WERI-Rb-1 (cell line): ENCODE measurements around the gene LRRC3.
A peak's percentile ranks its signal among the peaks of the same experiment; 100 is the strongest.

ENCODE experiments used
- DNase-seq: peaks from one replicate; pipeline ENCODE4 v3.0.0-alpha.2; 2020
- H3K27ac ChIP-seq: fragments of 250-450 bp; sonication (Bioruptor Pico); 2 replicates; pipeline ENCODE4 v1.5.1; 2020; ENCODE audit warnings: mild to moderate bottlenecking, moderate library complexity
- H3K27me3 ChIP-seq: fragments of 250-450 bp; sonication (Bioruptor Pico); 2 replicates; pipeline ENCODE4 v1.5.1; 2021; ENCODE audit warnings: mild to moderate bottlenecking, low read depth, moderate library complexity; ENCODE audit not compliant: insufficient read depth, severe bottlenecking
- H3K36me3 ChIP-seq: fragments of 250-450 bp; sonication (Bioruptor Pico); 2 replicates; pipeline ENCODE4 v1.5.1; 2020; ENCODE audit warnings: mild to moderate bottlenecking, moderate library complexity
- H3K4me3 ChIP-seq: 2 replicates; pipeline ENCODE4 v1.5.1; 2011; ENCODE audit warnings: low read depth, mild to moderate bottlenecking, control low read depth, low read length
- H3K9me3 ChIP-seq: fragments of 250-450 bp; sonication (Bioruptor Pico); 2 replicates; pipeline ENCODE4 v1.5.1; 2021; ENCODE audit warnings: mild to moderate bottlenecking, moderate library complexity; ENCODE audit not compliant: severe bottlenecking
- TF ChIP-seq, protein P1 (sequence below): IDR thresholded peaks from 2 replicates; pipeline ENCODE4 v1.5.1; 2011; ENCODE audit warnings: low read depth, mild to moderate bottlenecking, control low read depth, inconsistent platforms, low read length

LRRC3 gene

DNA sequence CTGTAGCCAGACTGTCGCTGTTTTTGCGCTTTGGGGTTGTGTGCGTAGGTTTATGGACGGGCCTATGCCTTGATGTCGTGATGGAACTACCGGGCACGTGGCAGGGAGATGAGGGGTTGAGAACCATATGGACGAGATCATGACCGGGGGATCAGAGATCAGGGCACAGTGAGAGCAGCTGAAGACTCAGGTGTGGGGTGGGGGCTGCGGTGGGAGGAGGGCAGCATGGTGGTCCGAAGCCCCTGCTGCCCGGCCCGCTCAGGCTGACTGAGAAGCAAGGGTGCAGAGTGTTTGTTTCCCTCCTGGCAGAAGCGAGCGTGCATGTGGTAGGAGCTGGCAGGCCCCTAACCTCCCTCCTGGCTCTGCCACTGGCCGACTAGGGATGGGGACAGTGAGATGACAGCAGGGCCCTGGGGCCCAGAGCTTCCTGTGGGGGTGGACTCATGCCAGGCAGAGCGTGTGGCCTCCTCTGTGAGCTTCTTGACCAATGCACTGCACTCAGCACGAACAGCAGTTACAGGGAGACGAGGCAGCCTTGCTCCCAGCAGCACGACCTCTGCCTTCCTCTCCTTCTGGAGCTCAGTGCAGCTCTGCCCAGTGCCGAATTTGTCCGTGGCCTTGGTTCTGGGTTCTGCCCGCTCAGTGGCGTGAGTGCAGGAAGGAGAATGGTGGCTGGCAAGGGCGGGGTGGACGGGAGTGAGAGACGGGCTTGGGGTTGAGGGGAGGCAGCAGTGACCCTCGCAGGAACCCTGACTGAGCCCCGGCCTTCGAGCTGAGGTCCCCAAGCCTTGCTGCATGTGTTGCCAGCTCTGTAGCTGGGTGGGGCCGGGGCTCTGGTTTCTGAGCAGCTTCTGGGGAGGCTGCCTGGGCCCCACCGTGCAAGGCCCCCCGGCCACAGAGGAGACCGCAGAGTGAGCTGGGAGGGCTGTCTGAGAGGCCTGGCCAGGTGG, 22.2 kb upstream of the LRRC3 start:
- no peaks in the 10 kb centered on the region for H3K36me3 ChIP-seq
- H3K9me3 ChIP-seq, result peaks cover 19% of the 10 kb centered on the region
- no peak overlapping the region for H3K27ac ChIP-seq
- no peaks in the 10 kb centered on the region for H3K27me3 ChIP-seq
- no peak for DNase-seq
- H3K4me3 ChIP-seq, result no peak overlapping the region
- TF ChIP-seq, protein P1, sequence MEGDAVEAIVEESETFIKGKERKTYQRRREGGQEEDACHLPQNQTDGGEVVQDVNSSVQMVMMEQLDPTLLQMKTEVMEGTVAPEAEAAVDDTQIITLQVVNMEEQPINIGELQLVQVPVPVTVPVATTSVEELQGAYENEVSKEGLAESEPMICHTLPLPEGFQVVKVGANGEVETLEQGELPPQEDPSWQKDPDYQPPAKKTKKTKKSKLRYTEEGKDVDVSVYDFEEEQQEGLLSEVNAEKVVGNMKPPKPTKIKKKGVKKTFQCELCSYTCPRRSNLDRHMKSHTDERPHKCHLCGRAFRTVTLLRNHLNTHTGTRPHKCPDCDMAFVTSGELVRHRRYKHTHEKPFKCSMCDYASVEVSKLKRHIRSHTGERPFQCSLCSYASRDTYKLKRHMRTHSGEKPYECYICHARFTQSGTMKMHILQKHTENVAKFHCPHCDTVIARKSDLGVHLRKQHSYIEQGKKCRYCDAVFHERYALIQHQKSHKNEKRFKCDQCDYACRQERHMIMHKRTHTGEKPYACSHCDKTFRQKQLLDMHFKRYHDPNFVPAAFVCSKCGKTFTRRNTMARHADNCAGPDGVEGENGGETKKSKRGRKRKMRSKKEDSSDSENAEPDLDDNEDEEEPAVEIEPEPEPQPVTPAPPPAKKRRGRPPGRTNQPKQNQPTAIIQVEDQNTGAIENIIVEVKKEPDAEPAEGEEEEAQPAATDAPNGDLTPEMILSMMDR, result no peak

DNA sequence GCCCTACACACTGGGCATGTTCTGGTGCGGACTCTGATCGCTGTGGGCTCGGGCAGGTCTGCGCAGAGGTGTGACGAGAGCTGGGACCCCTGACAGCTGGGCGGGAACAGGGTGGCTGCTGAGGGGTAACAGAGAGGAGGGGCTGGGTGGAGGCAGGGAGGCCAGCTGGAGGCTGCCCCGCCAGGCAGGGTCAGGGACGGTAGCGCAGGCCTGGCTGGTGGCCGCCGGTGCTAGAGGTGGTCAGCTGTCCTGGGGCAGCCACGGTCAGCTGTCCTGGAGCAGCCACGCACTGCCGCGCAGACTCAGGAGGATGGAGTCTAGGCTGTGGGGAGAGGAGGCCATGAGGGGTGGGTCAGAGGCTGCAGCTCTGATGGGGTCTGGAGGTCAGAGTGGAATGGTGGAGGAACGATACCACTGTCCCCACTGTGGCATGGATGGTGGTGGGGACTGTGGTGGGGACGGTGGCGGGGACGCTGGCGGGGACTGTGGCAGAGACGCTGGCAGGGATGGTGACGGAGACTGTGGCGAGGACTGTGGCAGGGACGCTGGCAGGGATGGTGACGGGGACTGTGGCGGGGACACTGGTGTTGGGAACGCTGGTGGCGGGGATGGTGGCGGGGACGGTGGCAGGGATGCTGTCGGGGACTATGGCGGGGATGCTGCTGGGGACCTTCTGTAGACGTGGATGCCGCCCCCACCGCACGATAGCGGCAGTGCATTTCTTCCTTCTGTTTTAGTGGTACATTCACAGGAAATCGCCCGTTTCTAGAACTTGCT, 21.3 kb upstream of the LRRC3 start:
- H3K9me3 ChIP-seq, result peaks cover 15% of the 10 kb centered on the region
- H3K27me3 ChIP-seq, result no peaks in the 10 kb centered on the region
- DNase-seq, result peak; percentile 6
- no peaks in the 10 kb centered on the region for H3K36me3 ChIP-seq
- no peak overlapping the region for H3K4me3 ChIP-seq
- H3K27ac ChIP-seq, result no peak overlapping the region
- TF ChIP-seq, protein P1, result no peak

DNA sequence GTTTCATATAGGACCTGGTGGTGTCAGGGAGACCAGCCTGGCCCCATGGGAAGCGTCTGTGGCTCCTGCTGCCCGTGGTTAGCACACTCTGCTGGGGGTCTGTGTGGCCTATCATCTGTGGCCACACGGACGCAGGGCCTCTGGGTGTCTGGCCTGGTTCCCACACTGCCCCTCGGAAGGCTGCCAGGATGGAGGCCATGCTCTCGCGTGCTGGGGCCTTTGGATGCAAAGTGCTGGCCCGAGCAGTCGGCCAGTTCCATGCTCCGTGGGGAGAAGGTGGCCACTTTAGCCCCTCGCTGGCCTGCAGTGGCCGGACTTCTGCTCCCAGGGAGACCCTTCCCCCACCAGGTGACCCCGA, 20.8 kb upstream of the LRRC3 start:
- H3K9me3 ChIP-seq, result peaks cover 12% of the 10 kb centered on the region
- H3K36me3 ChIP-seq, result no peaks in the 10 kb centered on the region

DNA sequence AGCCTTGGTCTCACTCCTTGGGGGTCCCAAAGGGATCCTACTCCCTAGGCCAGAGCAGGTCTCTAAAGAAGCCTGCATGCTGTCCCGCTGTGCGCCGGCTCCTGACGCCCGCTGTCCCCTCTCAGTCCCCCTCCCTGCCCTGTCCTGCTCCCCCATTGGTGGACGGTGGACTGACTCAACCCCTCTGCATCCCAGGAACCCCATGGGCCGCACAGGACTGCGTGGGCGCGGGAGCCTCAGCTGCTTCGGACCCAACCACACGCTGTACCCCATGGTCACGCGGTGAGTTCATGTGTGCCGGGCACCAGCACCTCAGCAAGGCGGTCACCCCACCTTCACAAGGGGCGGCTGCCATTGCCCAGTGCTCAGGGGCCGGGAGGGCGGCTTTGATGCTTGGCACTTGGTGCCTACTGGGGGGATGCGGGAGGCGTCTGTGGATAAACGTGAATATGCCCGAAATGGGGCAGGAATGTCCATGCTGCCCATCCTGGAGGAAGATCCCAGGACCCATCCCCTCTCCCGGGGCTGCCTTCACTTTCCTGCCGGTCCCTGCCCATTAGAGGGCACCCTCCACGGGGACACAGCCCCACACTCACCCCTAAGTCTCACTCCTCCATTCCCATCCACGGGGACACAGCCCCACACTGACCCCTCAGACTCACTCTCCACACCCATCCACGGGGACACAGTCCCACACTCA, 20.2 kb upstream of the LRRC3 start:
- TF ChIP-seq, protein P1, result no peak
- DNase-seq, result no peak
- Histone ChIP-seq H3K27ac (no peak overlapping the region), H3K36me3 (no peaks in the 10 kb centered on the region), H3K4me3 (no peak overlapping the region), H3K27me3 (no peaks in the 10 kb centered on the region), H3K9me3 (peaks cover 6% of the 10 kb centered on the region)

More for the DNA sequence above, 20.8 kb upstream of the LRRC3 start:
- H3K27ac ChIP-seq, result no peak overlapping the region
- H3K27me3 ChIP-seq, result no peaks in the 10 kb centered on the region
- H3K4me3 ChIP-seq, result no peak overlapping the region
- TF ChIP-seq, protein P1, result no peak
- peak; percentile 5 for DNase-seq

DNA sequence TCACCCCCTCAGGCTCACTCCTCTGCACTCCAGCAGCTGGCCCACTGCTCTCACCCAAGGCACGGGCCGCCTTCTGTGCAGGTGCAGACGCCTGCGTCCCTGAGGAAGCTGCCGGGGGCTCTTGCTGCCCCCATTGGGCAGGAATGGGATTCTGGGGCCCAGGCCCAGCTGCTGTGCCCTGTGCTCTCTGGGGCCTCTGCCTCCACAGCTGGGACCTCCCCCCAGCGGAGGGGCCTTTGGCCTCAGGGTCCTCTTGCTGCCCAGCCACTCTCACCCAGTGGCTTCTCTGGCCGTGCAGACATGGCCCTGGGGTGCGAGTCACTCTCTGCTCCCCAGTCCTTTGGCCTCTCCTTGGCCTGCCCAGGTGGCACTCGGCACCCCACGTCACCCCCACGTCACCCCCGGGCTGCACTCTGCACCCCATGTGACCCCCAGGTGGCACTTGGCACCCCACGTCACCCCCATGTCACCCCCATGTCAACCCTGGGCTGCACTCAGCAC, 19.1 kb upstream of the LRRC3 start:
- Histone ChIP-seq H3K36me3 (no peaks in the 10 kb centered on the region), H3K4me3 (no peak overlapping the region), H3K27ac (no peak overlapping the region), H3K9me3 (peaks cover 6% of the 10 kb centered on the region), H3K27me3 (no peaks in the 10 kb centered on the region)
- TF ChIP-seq, protein P1, result no peak
- peak; percentile 6 for DNase-seq
